Sigmoid colon (tissue), 4 donors: Measurements from ENCODE around the gene CFAP100.

Experiments
- EP300 ChIP-seq, 4 donors: sonication (generic); formaldehyde crosslinking; IDR thresholded peaks; one replicate each; pipeline ENCODE4 v1.6.1; 2017; ENCODE audit warnings: antibody characterized with exemption in 4 of 4
- POLR2A ChIP-seq, 2 donors: fragments of 450-650 bp; IDR thresholded peaks; one replicate each; pipeline ENCODE4 v1.6.1; 2016; ENCODE audit warnings: antibody characterized with exemption in 2 of 2, mild to moderate bottlenecking in 2 of 2, moderate library complexity in 2 of 2
- POLR2AphosphoS5 ChIP-seq, 4 donors: sonication (generic); formaldehyde crosslinking; IDR thresholded peaks; one replicate each; pipeline ENCODE4 v1.6.1; 2017; ENCODE audit warnings: antibody characterized with exemption in 4 of 4
- TF ChIP-seq, protein P1 (sequence below), 4 experiments: fragments of 450-650 bp in 3 of 4; fragments of 200-600 bp in 1 of 4; IDR thresholded peaks; one replicate each; pipeline ENCODE4 v1.5.1; 2016 to 2019; ENCODE audit warnings: antibody characterized with exemption in 4 of 4, mild to moderate bottlenecking in 3 of 4, moderate library complexity in 2 of 4

DNA sequence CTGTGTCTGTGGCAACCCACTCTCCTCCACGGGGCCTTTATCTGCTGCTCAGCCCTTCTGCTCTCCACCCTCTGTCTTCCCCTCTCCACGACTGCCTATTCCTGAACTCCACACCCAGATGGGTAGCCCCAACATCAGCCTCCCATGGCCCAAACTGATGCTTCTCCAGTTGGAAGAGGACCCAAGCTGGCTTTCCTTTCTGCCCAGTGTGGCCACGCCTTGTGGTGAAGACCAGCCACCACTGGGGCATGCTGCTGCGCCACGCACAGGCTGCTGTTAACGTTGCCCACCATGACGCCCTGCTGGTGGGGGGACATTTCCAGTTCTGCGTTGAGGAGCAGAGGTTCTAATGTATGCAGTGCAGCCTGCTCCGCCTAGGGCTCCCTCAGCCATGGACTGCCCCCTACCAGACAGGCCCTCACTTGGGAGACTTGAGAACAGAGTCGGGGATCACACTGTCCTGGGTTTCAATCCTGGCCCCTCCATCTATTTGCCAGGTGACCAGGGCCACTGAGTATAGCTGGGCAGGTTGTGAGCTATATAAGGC lies 26.9 kb downstream of the CFAP100 start:
- TF ChIP-seq, protein P1, sequence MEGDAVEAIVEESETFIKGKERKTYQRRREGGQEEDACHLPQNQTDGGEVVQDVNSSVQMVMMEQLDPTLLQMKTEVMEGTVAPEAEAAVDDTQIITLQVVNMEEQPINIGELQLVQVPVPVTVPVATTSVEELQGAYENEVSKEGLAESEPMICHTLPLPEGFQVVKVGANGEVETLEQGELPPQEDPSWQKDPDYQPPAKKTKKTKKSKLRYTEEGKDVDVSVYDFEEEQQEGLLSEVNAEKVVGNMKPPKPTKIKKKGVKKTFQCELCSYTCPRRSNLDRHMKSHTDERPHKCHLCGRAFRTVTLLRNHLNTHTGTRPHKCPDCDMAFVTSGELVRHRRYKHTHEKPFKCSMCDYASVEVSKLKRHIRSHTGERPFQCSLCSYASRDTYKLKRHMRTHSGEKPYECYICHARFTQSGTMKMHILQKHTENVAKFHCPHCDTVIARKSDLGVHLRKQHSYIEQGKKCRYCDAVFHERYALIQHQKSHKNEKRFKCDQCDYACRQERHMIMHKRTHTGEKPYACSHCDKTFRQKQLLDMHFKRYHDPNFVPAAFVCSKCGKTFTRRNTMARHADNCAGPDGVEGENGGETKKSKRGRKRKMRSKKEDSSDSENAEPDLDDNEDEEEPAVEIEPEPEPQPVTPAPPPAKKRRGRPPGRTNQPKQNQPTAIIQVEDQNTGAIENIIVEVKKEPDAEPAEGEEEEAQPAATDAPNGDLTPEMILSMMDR (IDR thresholded peaks at IDR 0.05): no peak
- TF ChIP-seq EP300 (IDR thresholded peaks at IDR 0.05) (no peak), POLR2AphosphoS5 (IDR thresholded peaks at IDR 0.05) (no peak), POLR2A (IDR thresholded peaks at IDR 0.05) (no peak)
